HepG2 (cell line): ENCODE results near the gene INKA2. TPM values are rescaled to one million over a fixed set of nuclear protein-coding genes. Genes with fewer than 3 reads are reported as not detected.
A peak's percentile ranks its signal among the peaks of the same experiment; 100 is the strongest.

Source experiments
- KLF9 ChIP-seq: IDR thresholded peaks from 2 replicates; pipeline ENCODE4 v1.6.1; 2016; ENCODE audit warnings: low read depth
- ZSCAN12 ChIP-seq: sonication (generic); formaldehyde crosslinking; IDR thresholded peaks from 2 replicates; pipeline ENCODE4 v1.9.0; 2021; ENCODE audit warnings: mild to moderate bottlenecking, missing genetic modification reagents
- polyA plus RNA-seq, 8 experiments: library from polyadenylated mRNA; depleted of rRNA in 3 of 8; stranded (reverse) in 7 of 8; unstranded in 1 of 8; fragments of >200 nt; fragmentation: Illumina TruSeq in 4 of 8; extraction: Trizol in 4 of 8; gene quantifications; 2 replicates each; pipeline versions ENCODE4 v1.2.1 to v1.2.3, GENCODE V29; 2011 to 2016; ENCODE audit warnings: low read depth in 4 of 8, missing spikeins in 1 of 8, mixed read lengths in 1 of 8; ENCODE audit not compliant: insufficient read depth in 1 of 8
- total RNA-seq, 5 experiments: library from RNA; depleted of rRNA; stranded (reverse); fragments of >200 nt; fragmentation: Illumina TruSeq; extraction: Trizol; gene quantifications; 2 replicates each; pipeline ENCODE4 v1.2.3, GENCODE V29; 2016; ENCODE audit warnings: low read depth in 1 of 5
- TF ChIP-seq, protein P1 (sequence below): sonication (generic); formaldehyde crosslinking; IDR thresholded peaks from 2 replicates; pipeline ENCODE4 v1.4.0; 2020; ENCODE audit warnings: mild to moderate bottlenecking, missing genetic modification reagents
- TF ChIP-seq, protein P2 (sequence below): sonication (generic); formaldehyde crosslinking; IDR thresholded peaks from 2 replicates; pipeline ENCODE4 v1.8.1; 2023; ENCODE audit warnings: mild to moderate bottlenecking, moderate library complexity, missing genetic modification reagents
- TF ChIP-seq, protein P3 (sequence below): sonication (generic); formaldehyde crosslinking; IDR thresholded peaks from 2 replicates; pipeline ENCODE4 v1.5.0; 2020; ENCODE audit warnings: missing genetic modification reagents
- TF ChIP-seq, protein P4 (sequence below): sonication (generic); formaldehyde crosslinking; IDR thresholded peaks from 2 replicates; pipeline ENCODE4 v1.5.0; 2020; ENCODE audit warnings: mild to moderate bottlenecking, missing genetic modification reagents
- TF ChIP-seq, protein P5 (sequence below): sonication (generic); formaldehyde crosslinking; IDR thresholded peaks from 2 replicates; pipeline ENCODE4 v1.4.0; 2020; ENCODE audit warnings: mild to moderate bottlenecking, missing genetic modification reagents
- TF ChIP-seq, protein P6 (sequence below): conservative IDR thresholded peaks from 2 replicates; pipeline ENCODE4 v1.6.1; 2018; ENCODE audit warnings: missing genetic modification reagents
- TF ChIP-seq, protein P7 (sequence below): IDR thresholded peaks from 2 replicates; pipeline ENCODE4 v1.6.1; 2016; ENCODE audit warnings: control low read depth

Gene INKA2
- total and polyA plus RNA-seq, 2 of the 13 experiments (the other 11 are each of a cell fraction or from before 2014, with no cell fraction given) = 2.6 to 4.6 TPM

DNA sequence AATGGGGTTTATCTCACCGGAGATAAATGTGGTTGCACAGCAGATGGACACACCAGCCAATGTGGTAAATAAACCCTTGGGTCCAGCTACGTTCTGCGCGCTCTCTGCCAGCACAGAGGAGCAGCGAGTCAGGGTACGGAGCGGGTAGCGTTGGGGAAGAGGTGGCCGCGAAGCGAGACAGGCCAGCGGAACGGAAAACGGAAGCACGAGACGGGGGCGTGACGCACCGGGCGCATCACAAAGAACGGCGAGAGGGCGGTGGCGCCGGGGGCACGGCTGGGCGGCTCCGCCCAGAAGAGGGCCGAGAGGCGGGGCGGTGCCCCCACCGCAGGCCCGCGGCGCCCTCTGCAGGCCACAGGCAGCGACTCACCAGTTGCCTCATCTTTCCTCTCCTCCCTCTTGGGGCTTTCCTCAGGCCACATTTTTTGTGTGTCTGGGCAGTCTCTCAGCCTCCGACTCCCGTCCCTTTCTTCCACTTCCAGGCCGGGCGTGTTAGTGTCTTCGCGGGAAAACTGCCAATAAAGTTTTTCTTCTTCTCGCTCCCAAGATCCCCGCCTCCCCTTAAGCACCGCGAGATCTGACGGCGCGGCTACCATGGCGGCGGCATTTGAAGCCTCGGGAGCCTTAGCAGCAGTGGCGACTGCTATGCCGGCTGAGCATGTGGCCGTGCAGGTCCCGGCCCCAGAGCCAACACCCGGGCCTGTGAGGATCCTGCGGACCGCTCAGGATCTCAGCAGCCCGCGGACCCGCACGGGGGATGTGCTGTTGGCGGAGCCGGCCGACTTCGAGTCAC lies 16.3 kb upstream of the INKA2 start, which contains the start of gene DDX20 (continued):
- TF ChIP-seq, protein P1, sequence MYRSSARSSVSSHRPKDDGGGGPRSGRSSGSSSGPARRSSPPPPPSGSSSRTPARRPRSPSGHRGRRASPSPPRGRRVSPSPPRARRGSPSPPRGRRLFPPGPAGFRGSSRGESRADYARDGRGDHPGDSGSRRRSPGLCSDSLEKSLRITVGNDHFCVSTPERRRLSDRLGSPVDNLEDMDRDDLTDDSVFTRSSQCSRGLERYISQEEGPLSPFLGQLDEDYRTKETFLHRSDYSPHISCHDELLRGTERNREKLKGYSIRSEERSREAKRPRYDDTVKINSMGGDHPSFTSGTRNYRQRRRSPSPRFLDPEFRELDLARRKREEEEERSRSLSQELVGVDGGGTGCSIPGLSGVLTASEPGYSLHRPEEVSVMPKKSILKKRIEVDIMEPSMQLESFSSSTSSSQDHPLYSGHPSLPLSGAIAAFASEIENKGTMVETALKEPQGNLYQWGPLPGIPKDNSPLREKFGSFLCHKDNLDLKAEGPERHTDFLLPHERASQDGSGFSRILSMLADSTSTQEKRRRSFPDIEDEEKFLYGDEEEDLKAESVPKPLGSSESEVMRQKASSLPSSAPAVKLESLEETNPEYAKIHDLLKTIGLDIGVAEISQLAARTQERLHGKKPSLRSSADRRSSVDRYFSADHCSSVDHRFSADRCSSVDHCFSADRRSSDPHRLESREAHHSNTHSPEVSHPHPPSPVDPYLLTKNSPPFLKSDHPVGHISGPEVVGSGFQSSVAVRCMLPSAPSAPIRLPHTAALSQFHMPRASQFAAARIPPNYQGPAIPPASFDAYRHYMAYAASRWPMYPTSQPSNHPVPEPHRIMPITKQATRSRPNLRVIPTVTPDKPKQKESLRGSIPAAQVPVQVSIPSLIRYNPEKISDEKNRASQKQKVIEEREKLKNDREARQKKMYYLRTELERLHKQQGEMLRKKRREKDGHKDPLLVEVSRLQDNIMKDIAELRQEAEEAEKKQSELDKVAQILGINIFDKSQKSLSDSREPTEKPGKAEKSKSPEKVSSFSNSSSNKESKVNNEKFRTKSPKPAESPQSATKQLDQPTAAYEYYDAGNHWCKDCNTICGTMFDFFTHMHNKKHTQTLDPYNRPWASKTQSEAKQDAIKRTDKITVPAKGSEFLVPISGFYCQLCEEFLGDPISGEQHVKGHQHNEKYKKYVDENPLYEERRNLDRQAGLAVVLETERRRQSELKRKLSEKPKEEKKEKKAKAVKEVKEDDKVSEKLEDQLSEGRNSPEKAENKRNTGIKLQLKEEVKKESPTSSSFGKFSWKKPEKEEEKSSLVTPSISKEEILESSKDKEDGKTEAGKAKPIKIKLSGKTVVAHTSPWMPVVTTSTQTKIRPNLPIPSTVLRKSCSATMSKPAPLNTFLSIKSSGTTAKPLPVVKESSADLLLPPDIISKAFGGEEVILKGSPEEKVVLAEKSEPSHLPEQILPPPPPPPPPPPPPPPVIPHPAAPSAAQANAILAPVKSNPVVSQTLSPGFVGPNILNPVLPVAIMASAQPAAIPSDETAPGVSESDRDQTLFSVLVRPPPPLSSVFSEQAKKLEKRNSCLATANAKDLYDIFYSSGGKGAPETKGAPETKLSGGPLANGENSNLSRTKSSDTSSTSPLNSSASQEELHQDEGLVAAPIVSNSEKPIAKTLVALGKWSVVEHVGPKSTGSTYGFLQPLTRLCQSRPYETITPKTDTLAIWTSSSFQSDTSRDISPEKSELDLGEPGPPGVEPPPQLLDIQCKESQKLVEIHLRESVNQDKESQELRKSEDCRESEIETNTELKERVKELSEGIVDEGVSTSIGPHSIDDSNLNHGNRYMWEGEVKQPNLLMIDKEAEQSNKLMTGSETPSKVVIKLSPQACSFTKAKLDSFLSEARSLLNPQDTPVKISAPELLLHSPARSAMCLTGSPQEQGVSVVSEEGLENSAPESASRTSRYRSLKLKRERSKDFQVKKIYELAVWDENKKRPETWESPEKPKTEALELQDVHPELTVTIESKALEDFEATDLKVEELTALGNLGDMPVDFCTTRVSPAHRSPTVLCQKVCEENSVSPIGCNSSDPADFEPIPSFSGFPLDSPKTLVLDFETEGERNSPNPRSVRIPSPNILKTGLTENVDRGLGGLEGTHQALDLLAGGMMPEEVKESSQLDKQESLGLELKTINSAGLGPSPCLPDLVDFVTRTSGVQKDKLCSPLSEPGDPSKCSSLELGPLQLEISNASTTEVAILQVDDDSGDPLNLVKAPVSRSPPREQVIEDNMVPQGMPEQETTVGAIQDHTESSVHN = no peak
- TF ChIP-seq ZSCAN12 (CRISPR knock-in tag) = no peak
- TF ChIP-seq, protein P2, sequence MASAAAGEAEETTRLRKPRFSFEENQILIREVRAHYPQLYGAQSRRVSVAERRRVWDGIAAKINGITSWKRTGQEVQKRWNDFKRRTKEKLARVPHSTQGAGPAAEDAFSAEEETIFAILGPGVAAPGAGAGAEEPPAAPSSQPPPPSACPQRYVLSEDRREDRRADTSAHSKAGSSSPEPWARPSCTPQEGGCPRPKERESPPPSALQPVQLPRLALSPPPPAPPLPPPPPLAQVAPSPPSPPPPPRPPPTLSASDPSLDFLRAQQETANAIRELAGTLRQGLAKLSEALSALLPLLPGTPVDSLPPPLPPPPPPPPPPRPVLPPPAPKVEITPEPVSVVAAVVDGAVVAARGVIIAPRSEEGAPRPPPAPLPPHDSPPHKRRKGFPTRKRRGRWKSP (CRISPR knock-in tag) = peak; percentile 70
- TF ChIP-seq, protein P3, sequence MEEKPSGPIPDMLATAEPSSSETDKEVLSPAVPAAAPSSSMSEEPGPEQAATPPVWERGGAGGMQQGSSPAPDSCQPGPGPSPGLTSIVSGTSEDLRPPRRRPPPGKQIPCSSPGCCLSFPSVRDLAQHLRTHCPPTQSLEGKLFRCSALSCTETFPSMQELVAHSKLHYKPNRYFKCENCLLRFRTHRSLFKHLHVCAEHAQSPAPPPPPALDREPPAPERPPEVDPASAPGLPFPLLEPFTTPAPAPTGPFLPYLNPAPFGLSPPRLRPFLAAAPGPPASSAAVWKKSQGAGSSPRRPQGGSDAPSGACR (CRISPR knock-in tag) = no peak; the same call in 1 of the 2 replicates
- TF ChIP-seq, protein P4, sequence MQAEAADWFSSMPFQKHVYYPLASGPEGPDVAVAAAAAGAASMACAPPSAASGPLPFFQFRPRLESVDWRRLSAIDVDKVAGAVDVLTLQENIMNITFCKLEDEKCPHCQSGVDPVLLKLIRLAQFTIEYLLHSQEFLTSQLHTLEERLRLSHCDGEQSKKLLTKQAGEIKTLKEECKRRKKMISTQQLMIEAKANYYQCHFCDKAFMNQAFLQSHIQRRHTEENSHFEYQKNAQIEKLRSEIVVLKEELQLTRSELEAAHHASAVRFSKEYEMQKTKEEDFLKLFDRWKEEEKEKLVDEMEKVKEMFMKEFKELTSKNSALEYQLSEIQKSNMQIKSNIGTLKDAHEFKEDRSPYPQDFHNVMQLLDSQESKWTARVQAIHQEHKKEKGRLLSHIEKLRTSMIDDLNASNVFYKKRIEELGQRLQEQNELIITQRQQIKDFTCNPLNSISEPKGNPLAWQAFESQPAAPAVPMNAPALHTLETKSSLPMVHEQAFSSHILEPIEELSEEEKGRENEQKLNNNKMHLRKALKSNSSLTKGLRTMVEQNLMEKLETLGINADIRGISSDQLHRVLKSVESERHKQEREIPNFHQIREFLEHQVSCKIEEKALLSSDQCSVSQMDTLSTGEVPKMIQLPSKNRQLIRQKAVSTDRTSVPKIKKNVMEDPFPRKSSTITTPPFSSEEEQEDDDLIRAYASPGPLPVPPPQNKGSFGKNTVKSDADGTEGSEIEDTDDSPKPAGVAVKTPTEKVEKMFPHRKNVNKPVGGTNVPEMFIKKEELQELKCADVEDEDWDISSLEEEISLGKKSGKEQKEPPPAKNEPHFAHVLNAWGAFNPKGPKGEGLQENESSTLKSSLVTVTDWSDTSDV (CRISPR knock-in tag) = no peak
- TF ChIP-seq, protein P5, sequence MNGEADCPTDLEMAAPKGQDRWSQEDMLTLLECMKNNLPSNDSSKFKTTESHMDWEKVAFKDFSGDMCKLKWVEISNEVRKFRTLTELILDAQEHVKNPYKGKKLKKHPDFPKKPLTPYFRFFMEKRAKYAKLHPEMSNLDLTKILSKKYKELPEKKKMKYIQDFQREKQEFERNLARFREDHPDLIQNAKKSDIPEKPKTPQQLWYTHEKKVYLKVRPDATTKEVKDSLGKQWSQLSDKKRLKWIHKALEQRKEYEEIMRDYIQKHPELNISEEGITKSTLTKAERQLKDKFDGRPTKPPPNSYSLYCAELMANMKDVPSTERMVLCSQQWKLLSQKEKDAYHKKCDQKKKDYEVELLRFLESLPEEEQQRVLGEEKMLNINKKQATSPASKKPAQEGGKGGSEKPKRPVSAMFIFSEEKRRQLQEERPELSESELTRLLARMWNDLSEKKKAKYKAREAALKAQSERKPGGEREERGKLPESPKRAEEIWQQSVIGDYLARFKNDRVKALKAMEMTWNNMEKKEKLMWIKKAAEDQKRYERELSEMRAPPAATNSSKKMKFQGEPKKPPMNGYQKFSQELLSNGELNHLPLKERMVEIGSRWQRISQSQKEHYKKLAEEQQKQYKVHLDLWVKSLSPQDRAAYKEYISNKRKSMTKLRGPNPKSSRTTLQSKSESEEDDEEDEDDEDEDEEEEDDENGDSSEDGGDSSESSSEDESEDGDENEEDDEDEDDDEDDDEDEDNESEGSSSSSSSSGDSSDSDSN = peak; percentile 85; the same call in 1 of the 2 replicates
- TF ChIP-seq, protein P6, sequence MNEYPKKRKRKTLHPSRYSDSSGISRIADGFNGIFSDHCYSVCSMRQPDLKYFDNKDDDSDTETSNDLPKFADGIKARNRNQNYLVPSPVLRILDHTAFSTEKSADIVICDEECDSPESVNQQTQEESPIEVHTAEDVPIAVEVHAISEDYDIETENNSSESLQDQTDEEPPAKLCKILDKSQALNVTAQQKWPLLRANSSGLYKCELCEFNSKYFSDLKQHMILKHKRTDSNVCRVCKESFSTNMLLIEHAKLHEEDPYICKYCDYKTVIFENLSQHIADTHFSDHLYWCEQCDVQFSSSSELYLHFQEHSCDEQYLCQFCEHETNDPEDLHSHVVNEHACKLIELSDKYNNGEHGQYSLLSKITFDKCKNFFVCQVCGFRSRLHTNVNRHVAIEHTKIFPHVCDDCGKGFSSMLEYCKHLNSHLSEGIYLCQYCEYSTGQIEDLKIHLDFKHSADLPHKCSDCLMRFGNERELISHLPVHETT = peak; percentile 60
- TF ChIP-seq, protein P7, sequence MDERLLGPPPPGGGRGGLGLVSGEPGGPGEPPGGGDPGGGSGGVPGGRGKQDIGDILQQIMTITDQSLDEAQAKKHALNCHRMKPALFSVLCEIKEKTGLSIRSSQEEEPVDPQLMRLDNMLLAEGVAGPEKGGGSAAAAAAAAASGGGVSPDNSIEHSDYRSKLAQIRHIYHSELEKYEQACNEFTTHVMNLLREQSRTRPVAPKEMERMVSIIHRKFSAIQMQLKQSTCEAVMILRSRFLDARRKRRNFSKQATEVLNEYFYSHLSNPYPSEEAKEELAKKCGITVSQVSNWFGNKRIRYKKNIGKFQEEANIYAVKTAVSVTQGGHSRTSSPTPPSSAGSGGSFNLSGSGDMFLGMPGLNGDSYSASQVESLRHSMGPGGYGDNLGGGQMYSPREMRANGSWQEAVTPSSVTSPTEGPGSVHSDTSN = no peak
- TF ChIP-seq KLF9 (CRISPR knock-in tag) = 0 out of 2 replicates have a peak, but pooled peaks have one; percentile 8
